Activated T-helper 1 cell treated with anti-CD3 and anti-CD28 coated beads, Interleukin-2, amount 50 U/mL, for 16 hours (primary cell): ENCODE data around the gene USP9X.
"Not testable (repeated sequence)": the region's sequence is repeated elsewhere in the genome, so short reads cannot be mapped to it uniquely, and the experiment has no call there.

Experiments used
- DNase-seq, 2 donors: peaks; one replicate each; pipeline ENCODE4 v3.0.0-alpha.2; 2020; ENCODE audit warnings: low read depth in 1 of 2, low spot score in 1 of 2

The USP9X gene

DNA sequence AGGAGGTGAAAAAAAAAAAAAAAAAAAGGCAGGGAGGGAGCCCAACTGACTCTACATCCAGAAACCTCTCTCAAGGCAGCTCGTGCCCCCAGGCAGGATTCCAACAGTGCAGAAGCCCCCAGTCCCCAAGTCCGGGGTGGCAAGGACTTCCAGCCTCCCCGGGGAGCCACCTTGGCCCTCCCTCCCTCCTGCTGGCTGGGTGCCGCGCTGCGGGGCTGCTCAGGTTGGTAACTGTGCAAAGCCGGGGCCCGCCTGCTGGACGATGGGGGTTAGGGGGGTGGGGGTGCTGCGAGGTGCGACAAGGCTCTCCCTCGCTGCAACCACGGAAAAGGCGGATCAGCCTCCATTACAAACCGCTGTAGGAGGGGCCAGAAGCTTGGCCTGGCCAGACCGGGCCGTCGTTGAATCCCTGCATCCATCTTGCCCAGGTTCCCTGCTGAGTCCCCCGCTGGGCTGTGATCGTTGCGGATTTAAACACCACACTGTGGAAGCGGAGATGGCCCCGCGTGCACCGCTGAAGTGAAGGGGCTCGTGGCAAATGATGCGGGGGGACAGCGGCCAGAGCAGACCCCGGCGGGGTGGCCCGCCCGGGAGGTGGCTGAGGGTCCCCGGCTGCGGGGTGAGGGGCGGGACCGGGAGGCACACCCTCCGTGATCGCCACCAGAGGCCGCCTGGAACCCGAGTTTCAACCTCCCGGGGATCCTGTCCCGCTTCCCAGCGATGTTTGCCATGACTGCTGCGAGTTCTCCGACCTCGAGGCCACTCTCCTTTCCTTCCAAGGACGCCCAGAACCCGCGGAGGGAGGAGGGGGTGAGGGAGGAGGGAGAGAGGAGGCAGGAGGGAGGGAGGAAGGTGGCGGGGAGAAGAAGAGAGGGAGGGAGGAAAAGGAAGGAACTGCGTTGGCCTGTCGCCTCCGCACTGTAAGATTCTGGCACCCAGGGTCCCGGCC, 190.7 kb downstream of the USP9X start:
- DNase-seq: peak; percentile 6 to 15

DNA sequence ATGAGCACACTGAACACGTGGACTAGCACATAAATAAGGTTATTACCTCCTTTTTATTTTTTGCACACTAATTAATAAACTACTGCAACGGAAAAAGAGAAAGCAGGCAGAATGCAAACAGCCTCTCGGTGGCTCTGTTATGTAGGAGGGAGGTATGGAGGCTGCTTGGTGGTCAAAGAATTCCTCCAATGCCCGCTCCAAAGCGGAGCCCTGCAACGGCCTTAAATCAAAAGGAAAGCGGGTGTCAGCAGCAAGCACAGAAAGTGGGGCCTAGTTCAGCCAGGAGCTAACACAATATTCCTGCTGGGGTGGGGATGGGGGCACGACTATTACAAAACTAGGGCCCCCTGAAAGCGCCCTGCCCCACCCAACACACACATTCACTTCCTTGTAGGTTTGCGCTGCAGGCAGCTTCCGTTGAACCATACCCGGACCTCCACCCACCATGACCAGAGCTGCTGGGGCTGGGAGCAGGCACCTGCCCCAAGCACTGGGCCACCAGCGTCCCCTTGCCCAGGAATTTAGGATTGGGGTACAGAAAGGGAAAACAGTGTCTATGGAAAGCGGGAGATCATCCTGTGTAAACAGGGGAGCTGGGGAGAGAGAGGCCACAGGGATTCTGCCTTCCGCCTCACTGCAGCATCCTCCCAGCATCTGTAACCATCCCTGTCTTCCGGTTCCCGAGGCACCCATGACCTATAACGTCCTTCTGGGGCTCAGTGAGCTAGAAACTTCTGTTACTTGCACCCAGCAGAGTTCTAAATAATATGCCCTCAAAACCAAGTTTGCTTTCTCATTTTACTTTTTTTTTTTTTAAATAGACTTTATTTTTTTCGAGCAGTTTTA, 191.6 kb downstream of the USP9X start:
- DNase-seq: no peak

DNA sequence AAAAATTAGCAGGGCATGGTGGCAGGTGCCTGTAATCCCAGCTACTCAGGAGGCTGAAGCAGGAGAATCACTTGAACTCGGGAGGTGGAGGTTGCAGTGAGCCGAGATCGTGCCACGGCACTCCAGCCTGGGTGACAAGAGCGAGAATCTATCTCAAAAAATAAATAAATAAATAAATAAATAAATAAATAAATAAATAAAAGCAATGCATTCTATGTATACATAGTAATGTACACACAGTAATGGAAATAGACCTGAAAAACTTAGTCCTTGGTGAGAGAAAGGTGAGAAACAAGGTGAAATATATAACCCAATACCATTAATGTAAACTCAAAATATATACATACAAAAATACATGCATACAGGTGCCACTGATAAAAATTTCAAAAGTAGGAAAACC, 197.1 kb downstream of the USP9X start:
- not testable (repeated sequence) for DNase-seq

DNA sequence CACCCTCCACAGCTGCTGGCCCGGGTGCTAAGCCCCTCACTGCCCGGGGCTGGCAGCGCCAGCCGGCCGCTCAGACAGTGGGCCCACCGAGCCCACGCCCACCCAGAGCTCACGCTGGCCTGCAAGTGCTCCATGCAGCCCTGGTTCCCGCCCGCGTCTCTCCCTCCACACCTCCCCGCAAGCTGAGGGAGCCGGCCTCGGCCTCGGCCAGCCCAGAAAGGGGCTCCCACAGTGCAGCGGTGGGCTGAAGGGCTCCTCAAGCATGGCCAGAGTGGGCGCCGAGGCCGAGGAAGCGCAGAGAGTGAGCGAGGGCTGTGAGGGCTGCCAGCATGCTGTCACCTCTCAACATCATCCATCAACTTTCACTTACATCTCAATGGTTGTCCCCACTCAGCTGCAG, 200.7 kb downstream of the USP9X start:
- not testable (repeated sequence) for DNase-seq
